Measurements from ENCODE around the gene FGF11.

FGF11 gene

DNA sequence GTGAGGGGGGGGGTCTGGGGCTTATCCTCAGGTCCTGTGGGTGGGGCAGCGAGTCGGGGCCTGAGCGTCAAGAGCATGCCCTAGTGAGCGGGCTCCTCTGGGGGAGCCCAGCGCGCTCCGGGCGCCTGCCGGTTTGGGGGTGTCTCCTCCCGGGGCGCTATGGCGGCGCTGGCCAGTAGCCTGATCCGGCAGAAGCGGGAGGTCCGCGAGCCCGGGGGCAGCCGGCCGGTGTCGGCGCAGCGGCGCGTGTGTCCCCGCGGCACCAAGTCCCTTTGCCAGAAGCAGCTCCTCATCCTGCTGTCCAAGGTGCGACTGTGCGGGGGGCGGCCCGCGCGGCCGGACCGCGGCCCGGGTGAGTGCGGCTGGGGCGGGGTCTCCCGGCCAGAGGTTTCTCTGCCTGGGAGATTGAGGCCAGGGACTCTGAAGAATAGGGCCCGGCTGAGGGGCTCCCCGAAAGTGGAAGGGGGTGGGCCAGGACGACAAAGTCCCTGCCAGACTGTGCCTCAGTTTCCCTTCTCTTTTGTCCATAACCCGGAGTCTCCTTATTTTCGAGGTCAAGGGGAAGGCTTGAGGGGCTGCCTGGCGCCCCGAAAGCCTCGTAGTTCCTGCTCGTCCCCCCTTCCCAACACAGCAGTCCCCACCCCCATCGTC is at the start of gene FGF11:
TSS of gene FGF11 (plus strand) at position 51 of the 651 bp plus-strand sequence. CDS start at position 160, 109 bp downstream.
- DNase-seq: no peak

DNA sequence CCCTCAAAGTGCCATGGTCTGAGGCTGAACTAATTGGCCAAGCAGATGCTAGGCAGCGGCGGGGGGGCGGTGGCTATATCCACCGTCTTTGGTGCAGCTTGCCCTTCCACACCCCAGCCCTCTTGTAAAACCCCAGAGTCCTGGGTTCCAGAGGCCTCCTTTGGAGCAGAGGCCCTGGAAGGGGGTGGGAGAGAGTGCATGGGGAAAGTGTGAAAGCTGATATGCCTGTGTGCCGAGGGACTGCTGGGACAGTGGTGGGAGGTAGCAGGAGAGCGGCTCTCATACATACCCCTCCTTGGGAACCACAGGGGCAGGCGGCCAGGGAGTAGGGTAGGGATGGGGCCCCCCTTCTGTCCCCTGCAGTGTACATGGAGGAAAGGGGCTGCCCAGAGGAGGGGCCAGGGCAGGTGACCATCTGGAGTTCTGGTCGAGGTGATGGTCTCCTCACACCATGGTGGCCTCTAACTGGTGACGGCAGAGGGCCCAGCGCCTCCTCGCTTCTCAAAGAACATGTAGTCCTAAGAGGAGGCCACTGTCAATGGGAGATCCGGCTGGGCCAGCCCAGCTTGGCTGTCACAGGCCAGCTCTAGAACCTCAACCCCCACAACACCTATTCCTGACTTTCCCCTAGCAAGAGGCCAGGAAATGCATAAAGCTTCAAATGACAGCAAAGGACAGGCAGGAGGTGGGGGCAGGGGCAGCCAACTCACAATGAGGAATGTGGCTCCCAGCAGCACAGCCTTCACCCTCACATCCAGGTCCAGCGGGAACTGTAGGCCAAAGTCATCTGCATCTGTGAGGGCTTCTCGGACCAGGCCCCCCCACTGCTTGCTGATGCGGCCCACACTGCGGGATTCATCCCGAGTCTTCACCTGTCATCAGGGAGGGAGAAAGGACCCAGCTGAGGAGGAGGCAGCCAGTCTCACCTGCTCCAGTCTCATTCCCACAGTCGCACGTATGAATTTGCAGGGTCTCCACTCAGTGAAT is 49.1 kb upstream of the FGF11 start:
- DNase-seq: no peak

DNA sequence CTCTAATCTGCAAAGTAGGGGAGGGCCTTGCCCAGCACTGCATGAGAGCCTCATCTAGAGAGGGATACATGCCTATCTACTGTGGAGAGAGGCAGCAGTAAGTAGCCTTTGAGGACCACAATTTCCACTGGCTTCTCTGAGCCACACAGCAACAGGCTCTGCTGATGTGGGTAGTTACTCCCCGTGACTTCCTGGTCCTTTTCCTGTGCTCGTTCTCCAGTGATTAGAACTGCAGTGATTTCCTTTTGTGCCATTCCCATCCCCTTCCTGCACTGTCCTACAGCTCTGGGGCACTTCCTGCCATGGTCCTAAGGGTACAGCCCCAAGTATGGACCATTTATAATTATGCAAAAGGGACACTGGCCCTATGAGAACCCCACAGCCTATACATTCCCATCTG is 48.0 kb upstream of the FGF11 start:
- no peak for DNase-seq

DNA sequence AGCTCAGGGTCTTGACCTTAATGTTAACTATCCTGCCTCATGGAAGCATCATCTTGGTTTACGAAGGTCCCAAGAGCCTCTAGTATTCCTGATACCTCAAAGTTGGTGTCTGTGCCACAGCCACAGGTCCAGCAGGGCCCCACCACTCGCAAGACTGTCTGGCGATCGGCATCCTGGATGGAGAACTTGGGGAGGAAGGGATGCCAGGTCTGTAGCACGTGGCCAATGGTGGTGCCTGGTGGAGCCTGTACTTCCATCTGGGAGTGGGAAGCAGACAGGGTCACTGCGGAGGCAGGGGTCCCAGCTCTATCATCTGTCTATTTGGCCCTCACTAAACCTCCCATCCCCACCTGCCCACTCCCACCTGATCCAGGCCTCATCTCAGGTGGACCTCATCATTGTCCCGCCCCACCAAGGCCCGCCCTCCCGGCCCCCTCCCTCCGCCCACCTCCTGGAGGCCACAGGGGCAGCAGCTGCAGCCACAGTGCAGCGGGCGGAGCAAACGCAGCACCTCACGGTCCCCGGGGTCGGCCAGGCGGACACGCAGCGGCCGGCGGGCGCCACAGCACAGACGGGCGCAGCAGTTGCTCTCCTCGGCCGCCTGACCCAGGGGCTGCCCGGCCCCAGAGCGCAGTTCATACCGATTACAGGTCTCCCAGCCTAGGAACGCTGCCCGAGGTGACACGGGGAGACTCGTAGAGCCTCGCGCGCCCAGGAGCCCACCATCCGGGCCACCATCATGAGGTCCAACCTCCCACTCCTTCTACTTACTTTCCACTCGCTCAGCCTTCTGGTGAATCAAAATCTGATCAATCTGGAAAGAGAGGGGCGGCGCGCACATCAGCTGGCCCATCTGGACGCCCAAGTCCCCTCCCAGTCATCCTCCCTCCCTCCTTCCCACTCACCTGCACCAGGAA is 46.4 kb upstream of the FGF11 start:
- DNase-seq: no peak

DNA sequence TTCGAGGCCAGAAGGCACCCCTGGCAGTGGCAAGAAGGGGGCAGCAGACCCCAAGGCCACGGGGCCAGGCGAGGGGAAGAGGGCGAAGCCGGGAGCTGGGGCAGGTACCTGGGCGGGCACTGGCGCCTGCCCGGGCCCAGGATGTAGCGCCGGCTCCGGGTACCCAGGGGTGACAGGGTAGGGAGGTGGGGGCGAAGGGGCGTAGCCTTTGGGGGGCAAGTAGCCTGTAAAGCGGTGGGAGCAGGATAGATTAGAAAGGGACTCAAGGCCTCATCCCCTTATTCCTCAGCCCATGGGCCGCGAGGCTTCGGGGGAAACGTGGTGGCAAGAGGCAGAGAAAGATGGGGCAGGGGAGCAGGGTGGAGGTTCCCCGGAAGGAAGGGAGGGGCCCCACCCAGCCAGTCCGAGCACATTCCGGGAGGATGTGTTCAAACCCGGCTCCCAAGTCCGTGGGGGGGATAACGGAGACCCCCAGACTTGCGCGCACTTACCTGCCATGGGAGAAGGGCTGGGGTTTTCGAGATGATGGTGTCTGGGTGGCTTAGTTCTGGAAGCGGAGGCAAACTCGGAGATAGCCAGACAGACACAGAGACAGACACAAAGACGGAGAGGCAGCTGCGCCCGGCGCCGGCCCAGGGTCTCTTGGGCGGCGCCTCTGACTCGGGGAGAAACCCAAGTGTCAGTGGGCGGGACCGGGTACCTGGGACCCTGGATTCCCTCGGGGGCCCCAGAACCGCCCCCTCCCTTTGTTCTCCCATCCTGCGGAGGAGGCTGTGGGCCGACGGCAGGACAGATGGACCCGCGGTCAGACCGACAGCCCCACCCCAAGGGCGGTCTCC is 45.5 kb upstream of the FGF11 start:
- DNase-seq: peak; percentile 31

DNA sequence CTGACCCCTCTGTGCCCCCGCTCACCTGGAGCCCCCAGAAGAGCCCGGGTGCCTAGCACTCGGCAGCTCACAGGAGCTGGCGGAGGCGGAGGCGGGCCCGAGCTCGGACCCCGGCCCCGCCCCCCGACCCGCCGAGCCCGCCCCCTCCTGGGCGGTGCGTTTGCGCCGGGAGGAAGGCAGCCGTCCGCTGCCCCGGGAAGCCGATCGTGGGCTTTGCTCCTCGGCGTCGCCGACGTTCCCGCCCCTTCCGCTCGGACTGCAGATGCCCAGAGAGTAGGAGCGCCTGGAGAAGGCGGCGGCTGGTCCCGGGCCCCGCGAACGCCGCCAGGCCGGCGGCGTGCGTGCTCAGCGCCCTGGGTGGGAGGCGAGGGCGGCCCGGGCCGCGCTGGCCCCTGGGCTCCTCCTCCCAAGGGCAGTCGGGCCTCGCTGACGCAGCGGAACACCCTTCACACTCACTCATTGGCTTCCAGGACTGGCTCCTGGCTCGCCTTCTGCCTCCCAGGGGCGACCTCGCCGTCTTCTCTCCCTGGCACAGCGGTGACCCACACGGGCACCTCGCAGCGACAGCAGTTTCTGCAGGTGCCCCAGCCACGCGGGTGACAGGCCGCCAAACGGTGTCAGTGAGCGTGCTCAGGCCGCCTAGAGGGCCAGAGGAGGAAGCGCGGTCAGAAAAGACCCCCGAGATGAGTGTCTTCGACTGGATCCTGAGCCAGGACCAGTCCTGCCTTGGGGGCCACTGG is 44.7 kb upstream of the FGF11 start, which contains the start of gene PLSCR3:
TSS of gene PLSCR3 (minus strand) at position 74 of the 740 bp plus-strand sequence. CDS start 415 bp downstream, outside the sequence.
- DNase-seq: peak; percentile 80

DNA sequence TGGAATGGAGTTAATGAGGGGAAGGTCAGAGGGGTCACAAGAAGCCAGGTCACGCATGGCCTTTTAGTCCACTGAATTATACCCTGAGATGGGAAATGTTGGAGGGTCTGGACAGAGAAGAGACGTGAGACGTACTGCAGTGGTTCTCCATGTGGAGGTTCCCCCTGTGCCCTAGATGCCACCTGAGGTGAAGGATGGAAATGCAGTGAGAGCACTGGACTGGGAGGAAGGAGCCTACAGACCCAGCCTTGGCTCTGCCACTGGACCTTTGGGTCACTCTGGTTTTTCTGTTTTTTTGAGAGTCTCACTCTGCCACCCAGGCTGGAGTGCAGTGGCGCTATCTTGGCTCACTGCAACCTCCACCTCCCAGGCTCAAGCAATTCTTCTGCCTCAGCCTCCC is 43.2 kb upstream of the FGF11 start:
- no peak for DNase-seq

DNA sequence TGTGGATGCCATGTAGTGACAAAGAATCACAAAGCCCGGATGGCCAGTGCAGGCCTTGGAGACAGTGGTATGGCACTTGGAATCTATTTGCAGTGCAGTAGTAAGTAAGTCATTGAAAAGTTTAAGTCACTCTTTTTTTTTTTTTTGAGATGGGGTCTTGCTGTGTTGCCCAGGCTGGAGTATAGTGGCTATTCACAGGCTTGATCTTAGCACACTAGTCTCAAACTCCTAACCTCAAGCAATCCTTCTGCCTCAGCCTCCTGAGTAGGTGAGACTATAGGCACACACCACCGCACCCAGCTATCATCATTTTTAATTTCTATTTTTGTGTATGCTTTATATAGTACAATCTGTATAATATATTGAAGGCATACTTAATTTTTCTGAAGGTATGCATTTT is 40.7 kb upstream of the FGF11 start:
- no peak for DNase-seq

DNA sequence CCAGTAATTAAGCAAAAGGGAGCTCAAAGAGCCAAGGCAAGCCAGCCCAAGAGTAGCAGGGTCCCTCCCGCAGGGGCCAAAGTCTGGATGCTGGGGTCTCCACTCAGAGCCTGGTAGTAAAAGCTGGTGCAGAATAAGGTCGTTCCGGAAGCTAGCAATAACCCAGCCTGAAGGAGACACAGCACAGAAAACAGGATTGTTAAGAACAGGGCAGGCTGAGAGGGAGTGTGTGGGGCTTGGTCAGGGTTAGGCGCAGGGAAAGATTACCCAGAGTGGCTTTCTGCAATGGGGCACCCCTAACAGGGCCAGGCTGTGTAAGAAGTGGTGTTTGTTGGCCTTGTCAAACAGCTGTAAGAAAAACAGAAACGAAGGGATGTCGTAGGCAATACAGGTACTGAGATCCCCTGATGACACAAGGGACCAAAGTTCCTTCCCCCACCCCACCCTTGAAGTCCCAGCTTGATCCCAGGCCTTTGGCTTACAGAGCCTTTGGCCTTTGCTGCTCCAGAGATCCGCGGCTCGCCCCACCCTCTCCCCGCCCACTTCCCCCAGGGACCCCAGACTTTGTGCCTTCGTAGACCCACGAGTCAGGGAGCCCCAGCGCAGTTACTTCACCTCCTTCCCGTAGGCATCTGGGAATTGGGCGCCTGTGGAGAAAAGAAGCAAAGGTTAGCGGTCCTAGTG is 36.1 kb upstream of the FGF11 start:
- DNase-seq: no peak

DNA sequence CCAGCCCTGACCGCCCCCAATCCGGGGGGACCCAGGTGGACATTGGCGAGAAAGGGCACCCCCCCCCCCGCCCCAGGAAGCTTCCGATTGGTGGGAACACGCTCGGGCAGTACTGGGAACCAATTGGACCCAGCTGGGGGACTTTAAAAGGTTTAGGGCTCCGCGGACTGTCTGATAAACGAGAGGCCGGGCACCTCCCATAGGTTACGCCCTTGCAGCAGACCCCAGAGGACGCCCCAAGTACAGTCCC is 35.7 kb upstream of the FGF11 start:
- no peak for DNase-seq

DNA sequence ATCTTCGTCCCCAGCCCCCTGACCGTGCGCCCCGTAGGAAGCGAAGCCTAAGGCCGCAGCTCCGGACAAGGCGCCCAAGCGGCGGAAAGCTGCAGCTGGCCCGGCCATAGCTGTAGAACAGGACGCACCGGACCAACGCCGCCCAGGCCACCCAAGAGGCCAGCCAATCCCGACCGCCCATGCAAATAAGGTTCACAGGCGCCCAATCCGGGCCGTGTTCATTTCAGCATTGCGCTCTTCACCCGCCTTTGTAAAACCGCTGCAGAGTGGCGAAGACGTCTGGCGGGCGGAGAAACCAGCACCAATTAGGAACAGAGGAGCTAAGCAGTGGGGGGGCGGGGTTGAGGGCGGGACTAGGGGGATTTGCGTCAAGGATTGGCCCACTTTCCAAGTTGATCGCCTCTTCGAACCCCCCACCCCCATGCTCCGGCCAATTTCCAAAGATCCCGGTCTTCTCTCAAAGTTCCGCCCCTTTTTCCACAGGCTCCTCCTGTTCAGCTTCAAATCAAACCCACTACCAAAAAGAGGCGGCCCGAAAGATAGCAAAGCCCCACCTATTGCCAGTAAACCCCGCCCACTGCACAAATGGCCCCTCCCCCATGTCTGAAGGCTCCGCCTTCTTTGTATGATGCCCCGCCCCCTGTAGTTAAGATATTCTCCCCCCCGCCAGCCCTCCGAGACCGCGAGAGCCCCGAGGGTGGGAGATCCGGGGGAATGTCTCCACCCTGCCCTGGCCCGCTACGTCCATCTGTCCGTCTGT is 35.2 kb upstream of the FGF11 start, which contains the start of gene TMEM256:
TSS of gene TMEM256 (minus strand) at position 121 of the 760 bp plus-strand sequence. CDS start at position 108, 13 bp downstream.
- peak; percentile 92 for DNase-seq

DNA sequence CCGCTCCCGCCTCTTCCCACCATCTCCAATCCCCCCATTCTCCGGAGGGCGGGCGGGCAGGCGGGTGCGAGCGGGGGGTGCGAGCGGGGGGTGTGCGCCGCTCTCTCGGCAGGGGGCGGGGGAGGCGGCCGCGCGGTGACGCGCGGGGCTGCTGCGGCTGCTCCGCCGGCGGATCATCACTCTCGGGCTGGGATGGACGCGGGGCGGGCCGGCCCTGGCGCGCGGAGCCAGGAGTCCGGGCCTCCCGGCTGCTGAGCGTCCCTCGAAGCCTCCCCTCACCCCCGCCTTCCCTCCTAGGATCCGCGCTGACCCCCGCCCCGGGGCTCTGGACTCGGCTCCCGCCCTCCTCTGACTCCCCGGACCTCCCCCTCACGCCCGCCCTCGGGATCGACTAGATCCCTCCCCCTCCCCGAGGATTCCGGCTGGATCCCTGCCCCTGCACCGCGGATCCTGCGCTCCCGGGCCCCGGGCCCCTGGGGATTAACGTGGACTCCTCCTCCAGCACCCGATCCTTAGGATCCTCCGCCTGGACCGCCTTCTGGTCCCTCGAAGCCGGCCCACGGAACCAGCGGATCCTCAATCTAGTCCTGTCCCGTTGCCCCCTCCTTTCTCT is 34.5 kb upstream of the FGF11 start:
- no peak for DNase-seq

DNA sequence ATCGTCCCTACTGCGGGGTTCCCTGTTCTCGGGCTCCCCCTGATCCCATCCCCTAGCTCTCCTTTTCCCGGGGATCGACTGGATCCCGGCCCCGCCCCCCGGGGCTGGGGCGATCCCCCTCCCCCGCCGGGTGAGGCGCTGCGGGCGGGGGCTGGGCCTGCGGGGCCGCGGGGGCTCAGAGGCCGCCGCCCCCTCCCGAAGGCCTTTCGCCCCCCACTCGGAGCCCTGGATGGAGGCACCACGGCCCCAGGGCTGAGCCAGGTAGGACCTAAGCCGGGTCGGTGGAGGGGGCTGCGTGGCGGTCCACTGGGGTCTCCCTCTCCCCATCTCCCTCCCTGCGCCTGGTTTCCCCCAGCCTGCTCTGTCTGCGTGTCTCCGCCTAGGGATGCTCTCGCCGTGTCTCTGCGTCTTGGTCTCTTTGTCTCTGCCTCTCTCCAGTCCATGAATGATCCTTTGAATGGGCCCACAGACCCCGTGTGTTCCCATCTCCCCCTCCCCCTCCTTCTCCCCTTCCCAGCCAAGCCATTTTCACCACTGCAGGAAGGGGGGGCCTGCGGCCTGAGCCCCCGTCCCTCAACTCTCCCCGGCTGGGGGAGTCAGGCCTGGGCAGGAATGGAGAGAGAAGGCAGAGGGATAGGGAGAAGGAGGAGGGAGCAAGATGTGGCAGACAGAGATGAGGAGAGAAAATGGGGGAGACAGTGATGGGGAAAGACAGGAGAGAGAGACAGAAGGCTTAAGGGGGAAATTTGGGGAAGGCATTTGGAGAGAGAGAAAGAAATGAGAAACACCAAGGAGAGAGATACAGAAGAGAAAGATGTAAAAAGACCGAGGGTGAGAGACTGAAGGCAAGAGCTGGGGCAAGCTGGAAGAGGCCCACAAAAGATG is 33.7 kb upstream of the FGF11 start:
- DNase-seq: no peak

DNA sequence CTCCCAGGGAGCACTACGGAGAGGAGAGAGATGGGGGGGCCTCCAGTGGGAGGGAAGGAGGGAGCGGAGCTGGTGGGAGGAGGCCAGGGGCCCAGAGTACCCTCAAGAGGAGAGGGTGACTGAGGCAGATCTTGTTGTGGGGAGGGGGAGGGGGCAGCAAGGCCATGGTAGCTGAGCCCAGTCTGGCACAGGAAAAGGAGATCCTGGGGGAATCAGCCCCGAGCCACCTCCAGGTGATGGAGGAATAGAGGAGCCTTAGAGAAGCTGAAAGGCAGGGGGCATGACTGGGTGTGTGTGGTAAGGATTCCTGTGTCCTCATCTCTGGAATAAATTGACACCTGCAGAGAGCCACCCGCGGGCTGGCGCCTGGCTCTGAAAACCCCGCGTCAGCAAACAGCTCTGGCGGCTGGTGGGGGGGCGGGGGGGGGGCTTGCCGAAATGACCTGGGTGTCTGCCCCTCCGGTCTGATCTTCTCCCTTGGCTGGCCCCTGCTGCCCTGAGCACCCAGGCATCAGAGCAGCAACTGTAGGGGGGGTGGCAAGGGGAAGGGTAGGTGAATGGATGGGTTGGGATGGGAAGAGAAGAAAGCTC is 33.0 kb upstream of the FGF11 start:
- DNase-seq: no peak

DNA sequence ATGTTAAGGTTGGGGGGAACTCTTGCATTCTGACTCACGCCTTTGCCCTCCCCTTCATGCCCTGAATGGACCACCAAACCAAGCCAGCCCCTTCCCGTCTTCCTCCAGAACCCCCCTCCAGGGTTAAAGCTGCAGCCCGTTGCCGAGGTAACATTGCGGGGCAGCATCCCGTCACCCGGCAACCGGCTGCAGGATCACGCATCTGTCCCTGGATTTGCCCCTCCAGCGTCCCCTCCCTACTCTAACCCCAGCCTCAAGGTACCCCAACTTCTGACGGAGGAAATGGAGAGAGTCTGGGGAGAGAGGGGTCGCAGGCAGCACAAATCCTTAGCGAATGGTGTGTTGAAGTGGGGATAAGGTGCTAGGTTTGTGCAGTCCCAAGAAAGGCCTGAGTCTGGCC is 32.2 kb upstream of the FGF11 start:
- no peak for DNase-seq

DNA sequence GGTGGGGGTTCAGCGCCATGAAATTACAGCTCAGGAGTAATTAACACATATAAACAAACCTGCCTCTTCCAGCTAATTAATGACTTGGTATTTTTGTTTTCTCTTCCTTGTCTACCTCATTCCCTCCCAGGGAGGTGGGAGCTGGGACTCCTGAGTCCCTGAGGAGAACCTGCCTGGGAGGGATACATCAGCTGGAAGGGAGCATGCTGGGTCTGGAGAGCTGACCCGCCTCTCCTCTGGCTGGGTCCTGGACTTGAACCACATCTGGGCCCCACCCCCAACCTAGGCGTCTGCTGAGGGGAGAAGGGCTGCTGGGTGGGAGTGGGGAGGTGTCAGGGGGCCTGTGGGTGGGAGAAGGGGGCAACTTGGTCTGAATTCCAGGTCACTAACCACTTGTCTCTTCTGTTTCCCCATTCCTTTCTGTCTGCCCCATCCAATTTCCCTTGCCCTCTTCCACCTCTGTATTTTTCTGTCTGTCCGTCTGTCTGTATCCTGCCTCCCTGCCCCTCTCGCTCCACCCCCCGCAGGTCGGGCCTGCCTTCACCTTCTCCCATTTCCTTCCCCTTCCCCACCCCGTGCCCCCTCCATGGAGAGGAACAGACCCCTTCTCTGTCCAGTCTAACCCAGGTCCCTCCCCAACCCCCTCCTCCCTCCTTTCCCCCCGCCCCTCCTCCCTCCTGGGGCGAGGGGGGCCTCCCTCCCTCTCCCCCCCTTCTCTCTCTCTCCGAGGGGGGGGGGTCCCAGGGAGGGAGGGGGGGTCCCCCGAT is 31.6 kb upstream of the FGF11 start, which contains the start of gene NLGN2:
TSS of gene NLGN2 (plus strand) at position 361 of the 767 bp plus-strand sequence. CDS start 411 bp downstream, outside the sequence.
- DNase-seq: no peak

DNA sequence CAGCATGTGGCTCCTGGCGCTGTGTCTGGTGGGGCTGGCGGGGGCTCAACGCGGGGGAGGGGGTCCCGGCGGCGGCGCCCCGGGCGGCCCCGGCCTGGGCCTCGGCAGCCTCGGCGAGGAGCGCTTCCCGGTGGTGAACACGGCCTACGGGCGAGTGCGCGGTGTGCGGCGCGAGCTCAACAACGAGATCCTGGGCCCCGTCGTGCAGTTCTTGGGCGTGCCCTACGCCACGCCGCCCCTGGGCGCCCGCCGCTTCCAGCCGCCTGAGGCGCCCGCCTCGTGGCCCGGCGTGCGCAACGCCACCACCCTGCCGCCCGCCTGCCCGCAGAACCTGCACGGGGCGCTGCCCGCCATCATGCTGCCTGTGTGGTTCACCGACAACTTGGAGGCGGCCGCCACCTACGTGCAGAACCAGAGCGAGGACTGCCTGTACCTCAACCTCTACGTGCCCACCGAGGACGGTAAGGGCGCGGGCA is 31.0 kb upstream of the FGF11 start:
- DNase-seq: peak; percentile 18
